HG03025 (cell line): ENCODE measurements around the gene TARS2.

Source experiments
- ATAC-seq: cut with Tn5 transposase; IDR thresholded peaks from one replicate; pipeline ENCODE4 v1.9.1; 2021; ENCODE audit warnings: mild to moderate bottlenecking, moderate library complexity; ENCODE audit not compliant: unreplicated experiment, low FRiP score

Gene TARS2

DNA sequence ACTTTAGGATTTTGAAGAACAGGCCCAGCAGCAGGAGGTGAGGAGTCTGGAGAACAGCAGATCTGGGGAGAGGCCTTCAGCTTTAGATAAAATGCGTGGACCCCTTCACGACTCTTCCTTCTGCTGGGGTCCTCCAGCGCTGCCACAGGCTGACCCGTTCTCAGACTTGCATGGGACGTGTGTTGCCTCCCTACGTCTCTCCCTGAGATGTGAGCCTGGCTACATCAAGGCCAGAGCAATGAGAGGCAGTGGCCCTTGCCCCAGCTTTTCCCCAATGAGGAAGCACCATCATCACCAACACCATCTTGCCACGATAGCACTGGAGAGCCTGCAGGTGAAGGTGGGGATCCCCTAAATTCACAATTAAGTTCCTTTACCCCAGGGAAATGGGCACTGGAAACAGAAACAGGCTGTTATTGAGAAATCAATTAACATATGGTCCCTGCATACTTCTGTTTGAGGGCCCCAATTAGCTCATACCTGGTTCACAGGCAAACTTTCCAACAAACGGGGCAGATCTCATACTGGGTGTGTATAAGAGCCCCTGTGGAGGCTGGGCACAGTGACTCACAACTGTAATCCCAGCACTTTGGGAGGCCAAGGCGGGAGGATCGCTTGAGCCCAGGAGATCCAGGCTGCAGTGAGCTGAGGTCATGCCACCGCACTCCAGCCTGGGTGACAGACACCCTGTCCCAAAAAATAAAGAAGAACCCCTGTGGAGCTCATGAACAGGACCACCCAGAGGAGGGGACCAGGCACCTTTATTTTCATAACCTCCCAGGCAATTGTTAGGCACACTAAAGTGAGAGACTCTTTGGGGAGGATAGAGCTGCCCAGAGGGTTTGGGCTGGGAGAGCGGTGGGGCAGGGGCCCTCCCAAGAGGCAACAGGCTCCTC, 49.9 kb downstream of the TARS2 start:
- no peak for ATAC-seq

DNA sequence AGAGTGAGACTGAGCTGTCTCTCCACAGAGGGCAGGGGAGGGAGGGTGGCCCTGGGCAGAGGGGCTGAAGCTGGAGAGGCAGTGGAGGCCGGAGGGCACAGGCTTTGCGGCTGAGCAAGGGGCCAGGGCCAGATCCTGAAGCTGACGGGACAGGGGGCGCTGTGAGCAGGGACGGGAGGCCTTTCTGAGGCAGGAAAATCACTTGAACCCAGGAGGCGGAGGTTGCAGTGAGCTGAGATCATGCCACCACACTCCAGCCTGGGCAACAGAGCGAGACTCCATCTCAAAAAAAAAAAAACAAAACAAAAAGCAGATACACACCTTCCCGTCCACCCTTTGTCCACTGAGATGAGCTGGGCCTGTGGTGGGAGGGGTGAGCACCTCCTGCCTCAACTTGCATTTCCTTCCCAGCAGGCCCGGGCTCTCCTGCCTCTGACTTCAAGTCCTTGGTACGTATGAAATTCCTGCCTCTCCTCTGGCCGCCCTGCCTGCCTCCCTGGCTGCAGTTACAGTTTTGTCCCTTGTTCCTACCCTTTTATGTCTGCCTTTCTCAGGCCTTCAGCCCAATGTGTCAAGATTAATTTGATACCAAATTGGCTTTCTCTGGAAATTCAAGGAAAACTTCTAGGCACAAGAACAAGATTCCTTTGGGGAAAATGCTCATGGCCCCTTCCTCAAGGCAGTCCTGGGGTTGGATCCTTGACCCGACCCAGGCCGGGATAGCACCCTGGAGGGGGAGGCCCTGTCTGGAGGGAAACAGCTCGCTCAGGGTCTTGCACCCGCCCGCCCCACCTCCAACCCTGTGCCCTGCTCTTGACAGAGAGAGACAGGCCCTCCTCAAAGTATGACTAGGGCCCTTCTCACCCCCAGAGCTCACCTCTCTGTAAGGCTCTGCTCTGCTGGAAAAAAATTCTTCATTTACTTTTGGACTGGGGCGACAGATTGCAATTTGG, 50.8 kb downstream of the TARS2 start:
- ATAC-seq, result no peak

DNA sequence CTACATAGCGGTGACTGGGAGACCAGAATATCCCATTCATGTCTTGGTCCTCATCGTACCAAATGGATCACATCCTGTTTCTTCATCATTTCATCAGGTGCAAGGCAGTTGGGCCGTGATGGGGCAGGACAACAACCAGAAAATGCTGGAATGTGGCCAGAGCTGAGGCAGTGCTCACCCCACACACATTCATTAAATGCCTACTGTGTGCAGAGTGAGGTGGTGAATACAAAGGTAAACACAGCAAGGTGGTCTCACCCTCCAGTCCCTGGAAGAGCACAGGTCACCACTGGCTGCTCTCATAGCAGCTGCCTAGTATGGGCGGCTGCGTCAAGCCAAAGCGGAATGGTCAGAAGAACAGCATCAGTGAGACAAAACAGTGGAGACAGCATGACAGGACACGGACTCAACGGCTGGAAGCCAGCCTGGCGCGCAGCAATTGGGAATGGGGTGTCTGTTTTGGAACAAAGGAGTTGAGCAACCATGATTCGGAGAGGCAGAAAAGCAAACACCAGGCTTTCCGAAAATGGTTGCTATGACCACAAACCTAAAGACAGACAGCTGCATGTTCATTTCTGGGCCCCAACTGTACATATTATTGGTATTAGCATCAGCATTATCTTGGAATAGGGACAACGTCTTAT, 56.4 kb downstream of the TARS2 start:
- no peak for ATAC-seq

DNA sequence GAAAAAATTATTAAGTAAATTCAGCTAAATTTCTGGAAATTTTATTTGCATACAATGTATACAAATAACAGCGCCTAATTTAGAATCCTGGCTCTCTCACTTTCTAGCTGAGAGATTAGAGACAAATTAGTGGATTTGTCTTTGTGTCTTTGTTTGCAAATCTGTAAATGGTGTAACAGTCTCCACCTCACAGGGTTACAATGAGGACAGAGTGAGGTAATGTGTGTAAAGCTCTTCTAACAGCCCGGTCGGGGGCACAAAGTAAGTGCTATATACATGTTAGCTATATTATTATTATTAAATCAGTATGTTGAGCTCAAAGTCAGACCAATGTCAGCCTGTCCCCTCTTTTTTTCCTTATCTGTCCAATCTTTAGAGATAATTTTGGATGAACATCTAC, 57.0 kb downstream of the TARS2 start:
- ATAC-seq, result no peak

DNA sequence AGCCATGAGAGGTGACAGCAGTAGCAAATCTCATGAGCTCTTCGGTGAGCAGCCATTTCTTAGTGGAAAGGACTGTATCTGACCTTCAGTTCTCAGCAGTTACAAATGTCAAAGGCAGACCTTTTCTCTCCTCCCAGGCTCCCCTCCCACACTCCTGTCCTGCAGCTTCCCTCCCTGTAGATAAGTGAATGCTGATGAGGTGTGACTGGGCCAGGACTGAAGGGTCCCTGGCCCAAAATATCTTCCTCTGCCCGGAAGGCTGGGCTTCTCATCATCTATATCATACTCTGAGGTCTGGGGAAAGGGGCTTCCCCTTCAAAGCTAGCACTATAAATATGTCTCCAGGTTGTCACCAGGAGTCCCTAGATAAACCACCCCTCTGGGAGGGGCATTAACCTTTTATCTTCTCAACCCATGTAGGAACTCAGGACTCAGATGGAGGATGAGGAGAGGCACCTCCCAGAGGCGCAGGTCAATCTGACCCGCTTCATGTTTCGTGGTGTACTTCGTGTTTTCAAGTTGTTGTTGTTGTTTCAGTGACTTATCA, 58.3 kb downstream of the TARS2 start:
- ATAC-seq, result no peak

DNA sequence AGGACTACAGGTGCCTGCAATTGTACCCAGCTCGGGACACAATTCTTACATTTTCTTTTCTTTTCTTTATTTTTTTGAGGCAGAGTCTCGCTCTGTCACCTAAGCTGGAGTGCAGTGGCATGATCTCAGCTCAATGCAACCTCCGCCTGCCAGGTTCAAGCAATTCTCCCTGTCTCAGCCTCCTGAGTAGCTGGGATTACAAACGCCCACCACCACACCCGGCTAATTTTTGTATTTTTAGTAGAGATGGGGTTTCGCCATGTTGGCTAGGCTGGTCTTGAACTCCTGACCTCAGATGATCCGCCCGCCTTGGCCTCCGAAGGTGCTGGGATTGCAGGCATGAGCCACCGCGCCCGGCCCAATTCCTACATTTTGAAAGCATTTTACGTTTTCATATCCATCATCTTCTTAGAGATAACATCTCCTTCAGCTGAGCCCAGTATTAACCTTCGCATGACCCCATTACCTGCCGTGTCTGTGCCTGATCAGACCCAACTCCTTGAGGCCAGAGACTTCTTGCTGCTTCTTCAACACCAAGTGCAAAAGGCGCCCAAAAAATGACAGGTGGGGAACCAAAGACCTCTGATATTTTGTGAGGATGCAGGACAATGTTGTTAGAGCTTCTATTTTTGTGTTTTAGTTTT, 59.2 kb downstream of the TARS2 start:
- ATAC-seq, result no peak

DNA sequence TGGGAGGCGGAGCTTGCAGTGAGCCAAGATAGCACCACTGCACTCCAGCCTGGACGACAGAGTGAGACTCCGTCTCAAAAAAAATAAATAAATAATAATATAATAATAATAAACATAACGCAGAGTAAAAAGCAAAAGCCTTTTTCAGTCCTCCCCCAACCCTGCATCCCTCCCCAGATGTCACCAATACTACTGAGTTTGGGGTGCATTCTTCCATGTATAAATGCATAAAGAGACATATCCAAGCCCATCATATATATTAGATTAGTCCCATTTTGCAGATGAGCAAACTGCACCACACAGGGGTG, 61.1 kb downstream of the TARS2 start:
- no peak for ATAC-seq

DNA sequence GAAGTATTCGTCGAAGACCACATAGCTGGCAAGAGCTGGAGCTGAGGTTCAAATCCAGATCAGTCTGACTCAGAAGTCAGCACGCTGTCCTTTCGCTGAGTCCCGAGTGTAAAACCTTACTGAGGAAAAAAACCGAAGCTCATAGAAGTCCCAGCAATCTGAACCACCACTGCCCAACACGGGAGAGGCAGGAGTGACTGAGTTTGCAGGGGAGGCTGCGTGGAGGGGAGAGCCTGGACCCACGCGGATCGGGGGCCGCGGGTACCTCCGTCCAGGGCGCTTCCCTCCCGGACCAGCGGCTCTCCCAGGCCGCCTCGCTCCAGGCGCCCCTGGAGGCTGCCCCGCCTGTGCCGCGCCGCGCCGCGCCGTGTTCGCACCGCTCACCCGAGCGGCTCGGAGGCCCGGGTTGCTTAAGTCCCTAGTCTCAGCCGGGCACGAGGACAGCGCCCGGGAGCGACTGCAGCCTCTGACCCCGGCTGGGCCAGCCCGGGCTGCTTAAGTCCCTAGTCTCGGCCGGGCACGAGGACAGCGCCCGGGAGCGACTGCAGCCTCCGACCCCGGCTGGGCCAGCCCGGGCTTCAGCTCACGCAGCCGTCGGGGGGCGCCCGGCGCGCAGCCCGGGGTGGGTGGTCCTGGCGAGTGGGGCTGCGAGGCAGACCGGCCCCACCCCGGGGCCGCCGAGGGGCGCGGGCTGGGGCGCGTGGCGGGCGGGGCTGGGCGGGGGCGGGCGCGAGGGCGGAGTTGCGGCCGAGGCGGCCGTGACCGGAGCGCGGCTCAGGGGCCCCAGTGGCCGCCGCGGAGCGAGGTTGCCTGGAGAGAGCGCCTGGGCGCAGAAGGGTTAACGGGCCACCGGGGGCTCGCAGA, 61.6 kb downstream of the TARS2 start, which contains the start of gene ADAMTSL4:
Gene ADAMTSL4, plus strand, starts transcription at position 777 of the 864 bp plus-strand sequence. CDS start 2,881 bp downstream, outside the sequence.
- ATAC-seq, result no peak

DNA sequence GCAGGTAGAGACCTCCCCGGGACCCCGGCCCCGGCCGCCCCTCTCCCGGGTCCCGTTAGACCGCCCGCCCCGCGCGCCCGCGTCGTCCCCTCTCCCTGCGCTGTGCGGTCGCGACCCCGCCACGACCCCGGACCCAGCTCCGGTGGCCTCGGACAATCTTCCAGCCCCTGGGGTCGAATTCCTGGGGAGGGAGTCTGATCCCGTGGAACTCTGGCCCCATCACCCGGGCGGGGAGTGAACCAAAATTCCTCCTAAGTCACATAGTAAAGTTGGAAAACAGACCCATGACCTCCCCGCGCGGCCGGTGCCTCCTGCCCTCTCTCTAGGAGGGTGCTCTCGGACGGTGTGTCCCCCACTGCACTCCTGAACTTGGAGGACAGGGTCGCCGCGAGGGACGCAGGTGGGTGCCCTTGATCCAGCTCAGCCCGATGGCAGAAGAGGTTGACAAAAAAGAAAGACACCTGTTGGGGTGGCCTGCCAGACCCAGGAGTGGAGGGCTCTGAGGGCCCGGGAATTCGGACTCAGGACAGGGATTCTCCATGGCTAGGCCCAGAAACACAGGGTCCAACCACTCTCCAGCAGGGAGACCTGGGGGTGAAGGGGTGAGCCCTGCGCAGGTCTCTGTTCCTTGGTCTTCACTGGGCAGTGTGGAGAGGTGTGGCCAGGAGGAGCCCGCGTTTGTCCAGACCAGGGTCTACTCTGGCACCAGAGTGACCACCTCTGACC, 62.4 kb downstream of the TARS2 start:
- ATAC-seq, result no peak

DNA sequence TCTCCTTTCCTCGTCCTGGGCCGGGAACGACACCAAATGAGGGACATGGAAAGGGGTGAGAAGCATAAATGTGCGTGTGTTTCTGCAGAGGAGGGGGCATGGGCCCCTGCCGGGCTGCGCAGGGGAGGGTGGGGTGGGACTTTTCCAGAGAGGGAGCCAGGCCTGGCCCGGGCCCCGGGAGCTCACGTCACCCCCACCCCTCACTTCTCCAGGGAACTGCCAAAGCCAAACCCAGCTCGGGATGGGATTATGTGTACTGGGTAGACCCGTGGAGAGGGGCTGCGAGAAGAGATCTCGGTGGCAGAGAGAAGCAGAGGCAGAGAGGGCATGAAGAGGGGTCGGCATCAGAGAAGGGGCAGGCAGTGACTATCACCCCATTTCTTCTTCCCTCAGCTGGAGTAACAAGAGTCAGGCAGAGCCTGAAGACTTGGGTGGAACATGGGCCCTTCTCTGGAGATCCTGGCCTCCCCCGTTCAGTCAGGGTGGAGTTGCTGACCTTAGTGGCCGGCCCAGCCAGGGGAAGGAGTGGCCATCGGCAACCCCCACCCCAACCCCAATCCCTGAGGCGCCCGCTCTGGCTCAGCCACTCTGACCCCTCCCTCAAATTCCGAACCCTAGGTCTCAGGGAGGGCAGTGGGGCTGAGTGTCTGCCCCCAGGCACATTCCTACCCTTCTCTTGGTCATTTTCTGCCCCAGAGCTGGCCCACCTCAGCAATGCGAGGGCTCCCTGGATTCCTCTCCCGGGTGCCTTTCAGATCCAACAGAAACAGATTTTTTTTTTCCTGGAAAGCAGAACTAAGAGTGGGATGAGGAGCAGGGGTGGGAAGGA, 63.2 kb downstream of the TARS2 start:
- ATAC-seq, result no peak

DNA sequence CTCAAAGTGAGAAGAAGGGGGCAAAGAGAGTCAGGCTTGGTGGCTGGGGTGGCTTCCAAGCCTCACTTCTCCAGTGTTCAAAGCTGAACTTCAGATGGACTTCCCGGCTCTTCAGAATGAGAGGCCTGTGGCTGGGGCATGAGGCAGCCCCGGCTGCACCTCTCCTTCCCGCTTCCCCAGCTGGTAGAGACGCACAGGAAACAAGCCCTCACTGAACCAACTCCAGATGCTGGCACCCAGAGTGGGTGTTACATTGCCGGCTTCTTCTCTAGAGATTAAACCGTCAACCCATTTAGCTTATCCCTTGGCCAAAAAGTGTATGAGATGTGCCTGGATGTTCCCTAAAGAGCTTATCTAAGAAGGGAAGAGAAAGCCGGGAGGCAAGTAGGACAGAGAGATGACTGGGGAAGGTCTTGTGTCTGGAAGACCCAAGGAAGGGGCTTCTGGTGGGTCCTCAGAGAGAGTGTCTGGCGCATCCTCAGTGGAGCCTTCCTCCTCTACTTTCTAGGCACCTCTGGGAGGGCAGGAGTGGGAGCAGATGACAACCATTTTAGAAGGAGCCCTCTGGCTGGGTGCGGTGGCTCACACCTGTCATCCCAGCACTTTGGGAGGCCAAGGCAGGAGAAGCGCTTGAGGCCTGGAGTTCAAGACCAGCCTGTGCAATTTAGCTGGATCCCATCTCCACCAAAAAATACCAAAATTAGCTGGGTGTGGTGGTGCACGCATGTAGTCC, 64.0 kb downstream of the TARS2 start:
- ATAC-seq, result no peak

DNA sequence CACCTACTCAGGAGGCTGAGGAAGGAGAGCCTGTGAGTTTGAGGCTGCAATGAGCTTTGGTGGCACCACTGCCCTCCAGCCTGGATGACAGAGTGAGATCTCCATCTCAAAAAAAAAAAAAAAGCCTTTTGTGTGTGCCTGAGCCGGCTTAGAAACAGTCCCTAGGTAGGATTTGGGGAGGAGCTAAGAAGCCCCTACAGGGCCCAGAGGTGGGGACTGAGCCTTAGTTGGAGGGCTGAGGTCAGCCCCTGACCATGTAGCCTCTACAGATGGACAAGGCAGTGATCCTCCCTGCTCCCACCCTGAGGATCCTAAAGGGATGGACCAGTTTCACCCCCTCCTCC, 64.5 kb downstream of the TARS2 start:
- ATAC-seq, result no peak

DNA sequence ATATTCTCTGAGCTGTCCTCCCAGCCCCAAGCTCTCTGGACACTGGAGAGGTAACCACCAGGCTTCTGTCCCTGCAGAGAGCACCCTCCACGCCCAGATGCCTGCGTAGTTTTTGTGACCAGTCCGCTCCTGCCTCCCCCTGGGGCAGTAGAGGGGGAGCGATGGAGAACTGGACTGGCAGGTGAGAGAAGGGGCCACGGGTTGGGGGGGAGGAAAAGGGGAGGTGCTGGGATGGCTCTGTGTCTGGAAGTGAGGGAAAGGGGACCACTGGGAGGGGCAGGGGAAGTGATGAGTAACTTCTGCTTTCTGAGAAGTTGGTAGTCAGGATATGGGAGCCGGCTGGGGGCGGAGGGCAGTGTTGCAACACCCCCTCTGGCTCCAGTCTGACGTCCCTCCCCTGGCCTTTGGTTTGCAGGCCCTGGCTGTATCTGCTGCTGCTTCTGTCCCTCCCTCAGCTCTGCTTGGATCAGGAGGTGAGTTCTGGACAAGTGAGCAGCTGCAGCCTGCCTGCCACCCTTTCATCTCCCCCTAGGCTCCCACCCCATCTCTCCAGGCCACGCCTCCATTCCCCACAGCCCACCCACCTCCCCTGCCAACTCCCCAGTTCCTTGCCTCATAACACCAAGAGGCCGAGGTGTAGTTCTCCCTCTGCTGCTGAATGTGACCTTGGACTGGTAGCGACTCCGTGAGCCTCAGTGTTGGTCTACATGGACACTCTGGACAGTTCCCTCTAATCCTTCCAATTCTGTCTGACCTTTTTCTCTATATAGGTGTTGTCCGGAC, 65.1 kb downstream of the TARS2 start:
- no peak for ATAC-seq

DNA sequence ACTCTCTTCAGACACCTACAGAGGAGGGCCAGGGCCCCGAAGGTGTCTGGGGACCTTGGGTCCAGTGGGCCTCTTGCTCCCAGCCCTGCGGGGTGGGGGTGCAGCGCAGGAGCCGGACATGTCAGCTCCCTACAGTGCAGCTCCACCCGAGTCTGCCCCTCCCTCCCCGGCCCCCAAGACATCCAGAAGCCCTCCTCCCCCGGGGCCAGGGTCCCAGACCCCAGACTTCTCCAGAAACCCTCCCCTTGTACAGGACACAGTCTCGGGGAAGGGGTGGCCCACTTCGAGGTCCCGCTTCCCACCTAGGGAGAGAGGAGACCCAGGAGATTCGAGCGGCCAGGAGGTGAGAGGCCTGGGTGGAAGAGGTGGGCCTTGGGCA, 65.7 kb downstream of the TARS2 start:
- ATAC-seq, result no peak

DNA sequence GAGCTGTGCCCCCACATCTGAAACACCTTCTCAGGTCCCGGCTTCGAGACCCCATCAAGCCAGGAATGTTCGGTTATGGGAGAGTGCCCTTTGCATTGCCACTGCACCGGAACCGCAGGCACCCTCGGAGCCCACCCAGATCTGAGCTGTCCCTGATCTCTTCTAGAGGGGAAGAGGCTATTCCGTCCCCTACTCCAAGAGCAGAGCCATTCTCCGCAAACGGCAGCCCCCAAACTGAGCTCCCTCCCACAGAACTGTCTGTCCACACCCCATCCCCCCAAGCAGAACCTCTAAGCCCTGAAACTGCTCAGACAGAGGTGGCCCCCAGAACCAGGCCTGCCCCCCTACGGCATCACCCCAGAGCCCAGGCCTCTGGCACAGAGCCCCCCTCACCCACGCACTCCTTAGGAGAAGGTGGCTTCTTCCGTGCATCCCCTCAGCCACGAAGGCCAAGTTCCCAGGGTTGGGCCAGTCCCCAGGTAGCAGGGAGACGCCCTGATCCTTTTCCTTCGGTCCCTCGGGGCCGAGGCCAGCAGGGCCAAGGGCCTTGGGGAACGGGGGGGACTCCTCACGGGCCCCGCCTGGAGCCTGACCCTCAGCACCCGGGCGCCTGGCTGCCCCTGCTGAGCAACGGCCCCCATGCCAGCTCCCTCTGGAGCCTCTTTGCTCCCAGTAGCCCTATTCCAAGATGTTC, 66.3 kb downstream of the TARS2 start:
- ATAC-seq, result no peak

DNA sequence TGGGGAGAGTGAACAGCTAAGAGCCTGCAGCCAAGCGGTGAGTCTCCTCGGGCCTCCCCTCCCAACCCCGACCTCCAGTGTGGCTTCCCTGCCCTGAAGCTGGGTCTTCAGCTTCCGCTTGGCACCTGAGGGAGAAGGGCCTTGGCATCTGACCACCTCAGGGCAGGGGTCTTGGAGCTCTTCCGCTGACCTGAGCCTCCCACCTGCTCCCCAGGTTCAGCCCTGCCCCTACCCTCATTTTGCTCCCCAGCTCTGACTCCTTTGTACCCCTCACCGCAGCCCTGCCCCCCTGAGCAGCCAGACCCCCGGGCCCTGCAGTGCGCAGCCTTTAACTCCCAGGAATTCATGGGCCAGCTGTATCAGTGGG, 66.8 kb downstream of the TARS2 start:
- ATAC-seq, result no peak
